Nephron (organoid): ENCODE measurements around the gene DOK7.

ENCODE experiments used
- H3K27ac Mint-ChIP-seq, 3 experiments: 2 replicates each; pipeline ENCODE4 v1.8.0; 2020; ENCODE audit warnings: mixed read lengths in 3 of 3, mild to moderate bottlenecking in 2 of 3, moderate library complexity in 1 of 3
- H3K27me3 Mint-ChIP-seq: 2 replicates; pipeline ENCODE4 v1.8.0; 2021; ENCODE audit warnings: low read depth, mild to moderate bottlenecking, moderate library complexity, mixed read lengths
- H3K36me3 Mint-ChIP-seq: 2 replicates; pipeline ENCODE4 v1.8.0; 2020; ENCODE audit warnings: low read depth, mixed read lengths
- H3K4me1 Mint-ChIP-seq: 2 replicates; pipeline ENCODE4 v1.8.0; 2020; ENCODE audit warnings: mixed read lengths
- H3K4me3 Mint-ChIP-seq, 3 experiments: 2 replicates each; pipeline ENCODE4 v1.8.0; 2020; ENCODE audit warnings: mild to moderate bottlenecking in 3 of 3, mixed read lengths in 3 of 3, moderate library complexity in 2 of 3
- H3K9me3 Mint-ChIP-seq: 2 replicates; pipeline ENCODE4 v1.8.0; 2020; ENCODE audit warnings: mixed read lengths
- CTCF ChIP-seq, 3 experiments: fragments of 200-600 bp; sonication (generic); IDR thresholded peaks; one replicate each; pipeline ENCODE4 v1.5.0; 2021; ENCODE audit warnings: antibody characterized with exemption in 3 of 3; ENCODE audit not compliant: unreplicated experiment in 3 of 3

DOK7 gene

DNA sequence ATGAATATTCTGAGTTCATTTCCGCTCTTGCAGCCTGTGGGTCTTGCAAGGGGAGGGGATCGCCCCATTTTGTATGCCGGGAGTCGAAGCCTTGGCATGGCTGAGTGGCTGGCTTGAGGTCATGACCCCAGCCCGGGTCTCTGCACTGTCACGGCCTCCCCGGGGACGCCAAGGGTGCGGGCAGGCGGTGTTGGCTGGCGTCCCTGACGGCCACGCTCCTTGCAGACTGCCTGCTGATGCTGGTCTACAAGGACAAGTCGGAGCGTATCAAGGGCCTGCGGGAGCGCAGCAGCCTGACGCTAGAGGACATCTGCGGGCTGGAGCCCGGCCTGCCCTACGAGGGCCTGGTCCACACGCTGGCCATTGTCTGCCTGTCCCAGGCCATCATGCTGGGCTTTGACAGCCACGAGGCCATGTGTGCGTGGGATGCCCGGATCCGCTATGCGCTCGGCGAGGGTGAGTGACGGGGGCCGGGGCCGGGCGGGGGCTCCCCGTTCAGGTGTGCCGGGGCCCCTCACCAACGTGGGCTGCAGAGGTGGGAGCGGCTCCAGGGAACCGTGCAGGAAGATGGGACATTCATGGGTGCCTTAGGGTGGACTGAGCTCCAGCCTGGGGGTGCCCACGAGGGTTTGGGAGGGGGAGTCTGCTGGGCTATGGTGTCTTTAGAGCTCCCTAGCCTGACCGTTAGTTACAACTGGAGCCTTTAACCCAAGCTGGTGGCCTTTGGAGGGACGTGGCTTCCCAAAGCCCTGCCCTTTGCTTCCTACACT, 10.3 kb downstream of the DOK7 start:
- Mint-ChIP-seq H3K36me3 (no peaks in the 10 kb centered on the region), H3K9me3 (no peaks in the 10 kb centered on the region), H3K27me3 (no peaks in the 10 kb centered on the region), H3K27ac (no peak overlapping the region), H3K4me3 (no peak overlapping the region), H3K4me1 (peaks cover 14% of the 10 kb centered on the region)
- no peak for TF ChIP-seq CTCF (IDR thresholded peaks at IDR 0.05; ENCODE audit: unreplicated experiment in 3 of 3)

GRCh38 chr4:3473996-3474765, 11.1 kb downstream of the DOK7 start:
- H3K27ac Mint-ChIP-seq, result no peak overlapping the region
- no peaks in the 10 kb centered on the region for H3K9me3 Mint-ChIP-seq
- no peak for TF ChIP-seq CTCF (IDR thresholded peaks at IDR 0.05; ENCODE audit: unreplicated experiment in 3 of 3)
- H3K27me3 Mint-ChIP-seq, result no peaks in the 10 kb centered on the region
- peaks cover 14% of the 10 kb centered on the region for H3K4me1 Mint-ChIP-seq
- no peak overlapping the region for H3K4me3 Mint-ChIP-seq
- no peaks in the 10 kb centered on the region for H3K36me3 Mint-ChIP-seq

DNA sequence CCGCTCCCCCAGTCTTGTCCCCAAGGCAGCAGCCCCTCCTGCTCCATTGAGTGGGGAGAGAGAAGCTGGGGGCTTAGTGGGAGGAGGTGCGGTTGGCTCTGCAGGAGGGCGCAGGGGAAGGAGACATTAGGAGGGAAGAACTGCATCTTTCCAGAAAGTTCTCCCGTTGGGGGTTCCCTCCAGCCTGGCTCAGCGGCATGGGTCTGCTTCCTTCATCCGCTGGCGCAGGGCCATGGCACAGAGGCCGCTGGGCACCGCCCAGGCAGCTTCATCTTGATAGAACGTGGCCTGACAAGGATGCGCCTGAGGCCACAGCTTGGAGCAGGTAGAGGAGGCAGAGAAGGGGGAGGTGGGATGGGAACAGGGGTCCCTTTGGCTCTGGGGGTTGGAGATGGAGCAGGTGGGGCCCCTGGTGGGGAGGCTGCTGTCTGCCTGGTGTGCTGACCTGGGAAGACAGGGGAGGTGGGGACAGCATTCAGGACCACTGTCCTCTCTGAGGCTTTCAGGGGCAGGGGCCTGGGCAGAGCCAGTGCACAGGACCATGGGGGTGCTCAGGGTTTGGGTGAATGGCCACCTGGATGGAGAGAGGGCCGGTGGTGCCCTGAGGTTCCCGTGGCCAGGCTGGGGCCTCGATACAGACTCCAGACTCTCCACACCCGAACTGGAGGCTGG, 12.1 kb downstream of the DOK7 start:
- Mint-ChIP-seq H3K9me3 (no peaks in the 10 kb centered on the region), H3K36me3 (no peaks in the 10 kb centered on the region), H3K27me3 (no peaks in the 10 kb centered on the region), H3K27ac (no peak overlapping the region), H3K4me1 (peaks cover 9% of the 10 kb centered on the region), H3K4me3 (no peak overlapping the region)
- no peak for TF ChIP-seq CTCF (IDR thresholded peaks at IDR 0.05; ENCODE audit: unreplicated experiment in 3 of 3)

GRCh38 chr4:3475713-3476260, 12.7 kb downstream of the DOK7 start:
- Mint-ChIP-seq H3K9me3 (no peaks in the 10 kb centered on the region), H3K4me3 (no peak overlapping the region), H3K36me3 (no peaks in the 10 kb centered on the region), H3K27ac (no peak overlapping the region), H3K27me3 (no peaks in the 10 kb centered on the region), H3K4me1 (peaks cover 7% of the 10 kb centered on the region)
- no peak for TF ChIP-seq CTCF (IDR thresholded peaks at IDR 0.05; ENCODE audit: unreplicated experiment in 3 of 3)

GRCh38 chr4:3476341-3476747, 13.2 kb downstream of the DOK7 start:
- H3K4me3 Mint-ChIP-seq, result no peak overlapping the region
- no peaks in the 10 kb centered on the region for H3K9me3 Mint-ChIP-seq
- peaks cover 10% of the 10 kb centered on the region for H3K4me1 Mint-ChIP-seq
- H3K27me3 Mint-ChIP-seq, result no peaks in the 10 kb centered on the region
- no peak overlapping the region for H3K27ac Mint-ChIP-seq
- H3K36me3 Mint-ChIP-seq, result no peaks in the 10 kb centered on the region
- TF ChIP-seq CTCF (IDR thresholded peaks at IDR 0.05; ENCODE audit: unreplicated experiment in 3 of 3), result no peak
